Measurements from ENCODE around the gene DERL2. TPM values are rescaled to one million over a fixed set of nuclear protein-coding genes. Genes with fewer than 3 reads are reported as not detected.
A peak's percentile ranks its signal among the peaks of the same experiment; 100 is the strongest.

Gene DERL2
- total RNA-seq (10 to 100 TPM; 70.8 to 97.0 TPM), polyA plus RNA-seq (ENCODE audit: insufficient read depth, low read depth, low replicate concordance) (159 TPM)
- long read RNA-seq, donor 1, full-length matches to known transcripts: 32 of 32 reads
- long read RNA-seq, donor 1, partial matches to known transcripts: 0 of 32 reads
- long read RNA-seq, donor 1, other reads (novel, unspliced or antisense): 0 of 32 reads
- long read RNA-seq, donor 2, full-length matches to known transcripts: 22 of 22 reads
- long read RNA-seq, donor 2, partial matches to known transcripts: 0 of 22 reads
- long read RNA-seq, donor 2, other reads (novel, unspliced or antisense): 0 of 22 reads

- H3K27me3 ChIP-seq: no peaks in the 10 kb centered on the region
- intact Hi-C loops (cut with DNase I; ENCODE audit: low total_unique reads): no loop called here
- no peak for TF ChIP-seq CTCF (IDR thresholded peaks at IDR 0.05)
- TF ChIP-seq POLR2A (IDR thresholded peaks at IDR 0.05): no peak
- peak within 1 kb of the TSS; percentile 88 to 95 for H3K4me3 ChIP-seq
- peak within 1 kb of the TSS; percentile 97 to 100 for H3K27ac ChIP-seq
- H3K4me1 ChIP-seq: peaks cover 3% of the 10 kb centered on the region
- WGBS, 2 donors: 6% methylated on average over 21 to 29 of the region's 29 CpGs
- no peaks in the 10 kb centered on the region for H3K36me3 ChIP-seq (ENCODE audit: low read depth, missing control alignments)
- H3K9me3 ChIP-seq: no peaks in the 10 kb centered on the region
- peak; percentile 18 for DNase-seq
Measured at GRCh38 chr17:5485270-5486205, at the start of gene DERL2. Gene DERL2 (minus strand): TSS chr17:5486178. CDS start chr17:5486161, 17 bp downstream.

DNA sequence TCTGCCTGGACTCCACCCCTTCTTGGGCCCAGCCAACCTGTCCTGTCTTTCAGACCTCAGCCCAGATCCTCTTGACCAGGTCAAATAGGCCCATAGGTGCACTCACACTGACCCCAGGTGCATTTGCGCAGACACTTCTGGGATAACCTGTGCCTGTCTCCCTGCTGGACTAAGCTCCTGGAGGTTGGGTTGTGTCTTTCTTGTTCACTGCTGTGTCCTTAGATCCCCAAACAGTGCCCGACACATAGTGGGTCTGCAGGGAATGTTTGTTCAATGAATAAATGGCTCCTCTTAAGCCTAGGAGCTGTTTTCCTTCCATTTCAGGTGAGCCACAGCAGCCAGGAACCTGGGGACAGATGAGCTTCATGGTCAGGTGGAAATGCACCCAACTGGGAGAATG is 49.5 kb upstream of the DERL2 start:
- no peak overlapping the region for H3K27ac ChIP-seq
- DNase-seq: no peak
- H3K27me3 ChIP-seq: no peaks in the 10 kb centered on the region
- TF ChIP-seq POLR2A (IDR thresholded peaks at IDR 0.05) (no peak), CTCF (IDR thresholded peaks at IDR 0.05) (no peak)
- no peaks in the 10 kb centered on the region for H3K36me3 ChIP-seq (ENCODE audit: low read depth, missing control alignments)
- 95 to 100% methylated on average over 2 of the region's 2 CpGs for WGBS, 2 donors
- no peaks in the 10 kb centered on the region for H3K9me3 ChIP-seq
- intact Hi-C loops (cut with DNase I; ENCODE audit: low total_unique reads): no loop called here
- H3K4me1 ChIP-seq: no peaks in the 10 kb centered on the region
- H3K4me3 ChIP-seq: no peak overlapping the region

DNA sequence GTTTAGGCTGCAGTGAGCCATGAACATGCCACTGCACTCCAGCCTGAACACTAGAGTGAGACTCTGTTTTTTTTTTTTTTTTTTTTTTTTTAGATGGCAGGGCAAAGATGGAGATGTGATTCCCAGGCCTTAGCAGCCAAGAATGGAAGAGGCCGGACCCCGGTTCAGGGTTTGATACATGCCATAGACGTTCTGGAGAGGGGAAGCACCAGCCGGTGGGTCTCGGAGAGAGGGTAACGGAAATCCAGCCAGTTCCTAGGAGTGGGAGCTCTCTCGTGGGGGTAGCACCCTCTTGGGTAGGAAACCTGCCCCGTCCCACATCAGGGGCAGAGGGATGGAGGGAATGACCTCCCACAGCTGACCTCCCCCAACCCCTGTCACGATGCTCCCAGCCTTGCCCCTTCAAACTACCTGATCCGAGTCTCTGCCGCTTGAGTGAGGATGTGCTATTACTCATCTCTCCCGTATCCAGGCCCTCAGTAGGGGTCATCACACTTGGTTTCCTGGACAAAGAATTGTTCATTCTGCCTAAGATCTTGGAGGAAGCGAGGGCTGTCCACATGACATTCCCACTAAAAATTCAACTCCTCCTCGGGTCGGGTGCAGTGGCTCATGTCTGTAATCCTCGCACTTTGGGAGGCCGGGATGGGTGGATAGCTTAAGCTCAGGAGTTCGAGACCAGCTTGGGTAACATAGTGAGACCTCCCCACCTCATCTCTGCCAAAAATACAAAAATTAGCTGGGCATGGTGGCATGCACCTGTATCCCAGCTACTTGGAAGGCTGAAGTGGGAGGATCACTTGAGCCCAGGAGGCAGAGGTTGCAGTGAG is 47.7 kb upstream of the DERL2 start:
- Histone ChIP-seq H3K4me1 (no peaks in the 10 kb centered on the region), H3K36me3 (ENCODE audit: low read depth, missing control alignments) (no peaks in the 10 kb centered on the region), H3K9me3 (no peaks in the 10 kb centered on the region), H3K27ac (no peak overlapping the region), H3K27me3 (no peaks in the 10 kb centered on the region), H3K4me3 (no peak overlapping the region)
- DNase-seq: no peak
- TF ChIP-seq POLR2A (IDR thresholded peaks at IDR 0.05): no peak
- no peak for TF ChIP-seq CTCF (IDR thresholded peaks at IDR 0.05)
- intact Hi-C loops (cut with DNase I; ENCODE audit: low total_unique reads): no loop called here
- whole genome bisulfite sequencing, 2 donors: 85 to 87% methylated on average over 16 to 18 of the region's 18 CpGs

GRCh38 chr17:5532581-5532980 is 46.6 kb upstream of the DERL2 start:
- Histone ChIP-seq H3K36me3 (ENCODE audit: low read depth, missing control alignments) (no peaks in the 10 kb centered on the region), H3K27ac (no peak overlapping the region), H3K27me3 (no peaks in the 10 kb centered on the region), H3K9me3 (no peaks in the 10 kb centered on the region), H3K4me3 (no peak overlapping the region), H3K4me1 (no peaks in the 10 kb centered on the region)
- intact Hi-C loops (cut with DNase I; ENCODE audit: low total_unique reads): no loop called here
- 88 to 95% methylated on average over 7 to 8 of the region's 8 CpGs for WGBS, 2 donors
- DNase-seq: no peak
- TF ChIP-seq POLR2A (IDR thresholded peaks at IDR 0.05): no peak
- TF ChIP-seq CTCF (IDR thresholded peaks at IDR 0.05): no peak
